Stimulated activated naive CD4-positive, alpha-beta T cell treated with Interleukin-2 at 50 U/mL for 16 hours (primary cell): Measurements from ENCODE around the gene SS18.

Experiments used
- DNase-seq: peaks from one replicate; lab custom pipeline; 2025; lab: John Stamatoyannopoulos, UW

Gene SS18

GRCh38 chr18:26002375-26002910 lies 88.0 kb downstream of the SS18 start:
- DNase-seq = no peak

- DNase-seq = no peak
These were observed 92.0 kb downstream of the SS18 start for GRCh38 chr18:25998461-25998860.

- DNase-seq = no peak
These were observed 97.8 kb downstream of the SS18 start for GRCh38 chr18:25992566-25992965.

- no peak for DNase-seq
These were observed 99.9 kb downstream of the SS18 start for GRCh38 chr18:25990473-25990872.

GRCh38 chr18:25985707-25986394 lies 104.6 kb downstream of the SS18 start:
- DNase-seq = no peak

GRCh38 chr18:25983730-25984129 lies 106.7 kb downstream of the SS18 start:
- no peak for DNase-seq

- no peak for DNase-seq
These were observed 107.5 kb downstream of the SS18 start for GRCh38 chr18:25982961-25983360.

- no peak for DNase-seq
These were observed 108.3 kb downstream of the SS18 start for GRCh38 chr18:25982153-25982552.

- DNase-seq = no peak
These were observed 110.9 kb downstream of the SS18 start for GRCh38 chr18:25979369-25980040.

GRCh38 chr18:25976554-25976953 lies 113.9 kb downstream of the SS18 start:
- DNase-seq = no peak

GRCh38 chr18:25974630-25975077 lies 115.8 kb downstream of the SS18 start:
- no peak for DNase-seq
